Endothelial cell of umbilical vein (primary cell): ENCODE results near the gene PPM1N. TPM values are rescaled to one million over a fixed set of nuclear protein-coding genes. Genes with fewer than 3 reads are reported as not detected.
A peak's percentile ranks its signal among the peaks of the same experiment; 100 is the strongest.

Experiments
- BruUV-seq: library from RNA; stranded (reverse); fragments of 400-500 nt; replicated peaks from 2 replicates; lab custom pipeline; 2021; lab: Mats Ljungman, UMichigan
- CTCF ChIA-PET: fragments of 300-600, 350-600 bp; sonication (Branson Sonifier 250); formaldehyde crosslinking; loops from one replicate; lab custom pipeline; 2021; ENCODE audit warnings: antibody characterized with exemption, inconsistent platforms; lab: Charles Lee
- POLR2A ChIA-PET: fragments of 300-600, 350-600 bp; sonication (Branson Sonifier 250); formaldehyde crosslinking; loops from one replicate; lab custom pipeline; 2021; ENCODE audit warnings: antibody characterized with exemption, inconsistent platforms; lab: Charles Lee
- DNase-seq: peaks from one replicate; pipeline ENCODE4 v3.0.0-alpha.2; 2011; ENCODE audit warnings: low read depth, low spot score
- FAIRE-seq: peaks from 2 replicates; lab custom pipeline; 2011; peaks lifted over from hg19 to GRCh38; lab: Jason Lieb, UNC
- H2AFZ ChIP-seq: 2 replicates; pipeline ENCODE4 v1.6.0; 2012; ENCODE audit warnings: low read depth, low read length, control low read depth, inconsistent platforms
- H3K27ac ChIP-seq: 2 replicates; pipeline ENCODE4 v1.5.1; 2011; ENCODE audit warnings: low read depth, mild to moderate bottlenecking, control low read depth, low read length, moderate library complexity; ENCODE audit not compliant: insufficient read depth
- H3K27me3 ChIP-seq, 2 experiments: 2 replicates each; pipeline versions ENCODE4 v1.6.0 to v1.6.1; 2011; ENCODE audit warnings: low read length in 2 of 2, mixed read lengths in 1 of 2; ENCODE audit not compliant: control insufficient read depth in 2 of 2, insufficient read depth in 2 of 2
- H3K36me3 ChIP-seq, 2 experiments: 2 replicates in 1 of 2; 3 replicates in 1 of 2; pipeline ENCODE4 v1.5.1; 2011; ENCODE audit warnings: low read length in 2 of 2, mild to moderate bottlenecking in 1 of 2, moderate library complexity in 1 of 2; ENCODE audit not compliant: control insufficient read depth in 2 of 2, insufficient read depth in 2 of 2; ENCODE audit errors: extremely low read depth in 1 of 2
- H3K4me1 ChIP-seq: 3 replicates; pipeline ENCODE4 v1.5.1; 2011; ENCODE audit warnings: mild to moderate bottlenecking, low read length; ENCODE audit not compliant: control insufficient read depth, insufficient read depth; ENCODE audit errors: extremely low read depth
- H3K4me2 ChIP-seq: 2 replicates; pipeline ENCODE4 v1.6.1; 2011; ENCODE audit warnings: low read length, control low read depth, mixed read lengths; ENCODE audit not compliant: insufficient read depth
- H3K4me3 ChIP-seq, 3 experiments: fragments of 200-600 bp in 1 of 3; sonication (generic), shearing (Covaris generic) in 1 of 3; replicated peaks in 1 of 3; 2 replicates each; pipeline ENCODE4 v1.5.1; 2011 to 2016; ENCODE audit warnings: control low read depth in 3 of 3, low read length in 3 of 3, mild to moderate bottlenecking in 2 of 3, inconsistent platforms in 1 of 3, low read depth in 1 of 3, moderate library complexity in 1 of 3; ENCODE audit not compliant: insufficient read depth in 1 of 3
- H3K79me2 ChIP-seq: 2 replicates; pipeline ENCODE4 v1.6.0; 2012; ENCODE audit warnings: low read length, inconsistent platforms; ENCODE audit not compliant: control insufficient read depth, insufficient read depth
- H3K9ac ChIP-seq: replicated peaks from 2 replicates; pipeline ENCODE3; 2011; ENCODE audit warnings: low read length, control low read depth; ENCODE audit not compliant: insufficient read depth; ENCODE audit errors: extremely low read depth
- H3K9me1 ChIP-seq: replicated peaks from 3 replicates; pipeline ENCODE4 v1.6.0; 2011; ENCODE audit warnings: mild to moderate bottlenecking, low read length; ENCODE audit not compliant: control insufficient read depth, insufficient read depth; ENCODE audit errors: extremely low read depth
- H3K9me3 ChIP-seq: replicated peaks from 2 replicates; pipeline ENCODE4 v1.5.1; 2012; ENCODE audit warnings: low read length, inconsistent platforms; ENCODE audit not compliant: control insufficient read depth, insufficient read depth
- H4K20me1 ChIP-seq: replicated peaks from 2 replicates; pipeline ENCODE3; 2011; ENCODE audit warnings: mild to moderate bottlenecking, low read length; ENCODE audit not compliant: control insufficient read depth, insufficient read depth; ENCODE audit errors: extremely low read depth
- CTCF ChIP-seq, 2 donors: IDR thresholded peaks; 1 replicate in 1 of 2; 2 replicates in 1 of 2; pipeline ENCODE4 v1.5.1; 2011; ENCODE audit warnings: low read length in 2 of 2, mild to moderate bottlenecking in 2 of 2, moderate library complexity in 2 of 2, control low read depth in 1 of 2, inconsistent platforms in 1 of 2, low read depth in 1 of 2; ENCODE audit not compliant: insufficient read depth in 1 of 2; ENCODE audit errors: extremely low read depth in 1 of 2
- EZH2 ChIP-seq: IDR thresholded peaks from 2 replicates; pipeline ENCODE4 v1.6.1; 2012; ENCODE audit warnings: borderline replicate concordance, low read depth, mild to moderate bottlenecking, moderate library complexity, low read length, inconsistent platforms; ENCODE audit not compliant: severe bottlenecking
- FOS ChIP-seq: IDR thresholded peaks from 2 replicates; pipeline ENCODE4 v1.6.1; 2011; ENCODE audit warnings: mild to moderate bottlenecking, low read length, moderate library complexity, borderline replicate concordance; ENCODE audit not compliant: insufficient read depth
- JUN ChIP-seq: IDR thresholded peaks from 2 replicates; pipeline ENCODE4 v1.6.1; 2011; ENCODE audit warnings: borderline replicate concordance, low read depth; ENCODE audit not compliant: insufficient read length, insufficient read depth
- MAX ChIP-seq: IDR thresholded peaks from 2 replicates; pipeline ENCODE4 v1.6.1; 2011; ENCODE audit not compliant: insufficient read depth, insufficient read length
- POLR2A ChIP-seq: IDR thresholded peaks from 2 replicates; pipeline ENCODE4 v1.6.1; 2012; ENCODE audit warnings: low read depth, mild to moderate bottlenecking, control low read depth, low read length
- POLR2AphosphoS5 ChIP-seq: IDR thresholded peaks from 2 replicates; pipeline ENCODE4 v1.6.1; 2012; ENCODE audit warnings: low read depth, mild to moderate bottlenecking, control low read depth, low read length, moderate library complexity; ENCODE audit not compliant: insufficient read depth
- dilution Hi-C: fragments of 300-500 bp; cut with MboI; formaldehyde crosslinking; loops from one replicate; pipeline ENCODE4 v1.15.0; 2019; ENCODE audit warnings: low sequenced_read_pairs; ENCODE audit not compliant: extremely low pct_ligation_motif_present
- intact Hi-C: fragments of 100-400 bp; cut with micrococcal nuclease; formaldehyde crosslinking; loops from one replicate; pipeline ENCODE4 v1.10.0; 2022
- polyA plus RNA-seq, 4 experiments: library from polyadenylated mRNA; depleted of rRNA in 3 of 4; stranded (reverse) in 3 of 4; unstranded in 1 of 4; fragments of >200 nt; gene quantifications; 2 replicates each; pipeline versions ENCODE4 v1.2.1 to v1.2.3, GENCODE V29; 2011 to 2012; ENCODE audit warnings: missing spikeins in 1 of 4
- total RNA-seq: library from RNA; stranded (reverse); gene quantifications from 2 replicates; pipeline ENCODE4 v1.2.3, GENCODE V29; 2021

PPM1N gene
- total and polyA plus RNA-seq, 2 donors (not counting 3 experiments of a cell fraction or from before 2014, with no cell fraction given), result 0.40 to 0.48 TPM

- peak within 1 kb of the TSS; percentile 33 to 59 (median 51) for H3K4me3 ChIP-seq
- H3K9me1 ChIP-seq, result no peaks in the 10 kb centered on the region
- ChIA-PET CTCF (interaction anchor here (0.5 to 9.5 kb wide), 15 partner anchors 9 to 574 kb away, joined by 3 to 174 read pairs (median 6); no protein-coding TSS in a partner anchor), POLR2A (interaction anchor here (1.3 to 1.9 kb wide), 4 partner anchors 9 to 28 kb away, joined by 3 to 9 read pairs (median 7); no protein-coding TSS in a partner anchor)
- peaks cover 18% of the 10 kb centered on the region for H3K4me1 ChIP-seq
- H2AFZ ChIP-seq, result peak within 1 kb of the TSS; percentile 86
- FAIRE-seq (peak; percentile 91), DNase-seq (peak; percentile 91)
- intact Hi-C loops, result loop anchor here (1.0 kb wide), 2 partner anchors 11 to 24 kb away; no protein-coding TSS in a partner anchor
- no peaks in the 10 kb centered on the region for H3K36me3 ChIP-seq
- dilution Hi-C loops, result no loop called here
- H3K9me3 ChIP-seq, result no peaks in the 10 kb centered on the region
- TF ChIP-seq POLR2AphosphoS5 (peak; percentile 63), MAX (no peak), FOS (no peak), CTCF (IDR thresholded peaks at IDR 0.05; ENCODE audit: extremely low read depth in 1 of 2, insufficient read depth in 1 of 2, low read depth in 1 of 2, low read length in 2 of 2) (no peak), POLR2A (peak; percentile 59), EZH2 (no peak), JUN (peak; percentile 68)
- H4K20me1 ChIP-seq, result no peaks in the 10 kb centered on the region
- peak within 1 kb of the TSS; percentile 83 for H3K9ac ChIP-seq
- no peaks in the 10 kb centered on the region for H3K27me3 ChIP-seq
- no peaks in the 10 kb centered on the region for H3K79me2 ChIP-seq
- BruUV-seq, result no TSS peak
- H3K4me2 ChIP-seq, result peak within 1 kb of the TSS; percentile 81
- H3K27ac ChIP-seq, result peak within 1 kb of the TSS; percentile 86
These were observed 30.6 kb upstream of the PPM1N start, which contains the start of gene FOSB for GRCh38 chr19:45467456-45468158. Gene FOSB (plus strand): TSS chr19:45467996. CDS start chr19:45468587, 591 bp downstream.
